B cell (primary cell): ENCODE data around the gene MRC2. TPM values are rescaled to one million over a fixed set of nuclear protein-coding genes. Genes with fewer than 3 reads are reported as not detected.

Experiments
- ATAC-seq: fragments of 200-7000 bp; cut with Tn5 transposase; one replicate; pipeline ENCODE4 v1.10.0; 2021; ENCODE audit warnings: low read depth, mild to moderate bottlenecking, moderate number of reproducible peaks, moderate library complexity
- CTCF ChIA-PET: fragments of 350-600 bp; sonication (Branson Sonifier 250); formaldehyde crosslinking; loops from one replicate; lab custom pipeline; 2021; ENCODE audit warnings: antibody characterized with exemption, inconsistent platforms; lab: Charles Lee
- POLR2A ChIA-PET: fragments of 350-600 bp; sonication (Branson Sonifier 250); formaldehyde crosslinking; loops from one replicate; lab custom pipeline; 2021; ENCODE audit warnings: antibody characterized with exemption; lab: Charles Lee
- DNase-seq: peaks from one replicate; pipeline ENCODE4 v3.0.0; 2013
- H2AFZ ChIP-seq: 2 replicates; pipeline ENCODE4 v1.6.1; 2012; ENCODE audit warnings: mild to moderate bottlenecking, low read depth, low read length; ENCODE audit not compliant: insufficient read depth, poor library complexity, severe bottlenecking
- H3K27ac ChIP-seq, 2 donors: 1 replicate in 1 of 2; 2 replicates in 1 of 2; pipeline ENCODE4 v1.5.1; 2012 to 2013; ENCODE audit warnings: low read length in 2 of 2, mild to moderate bottlenecking in 2 of 2, moderate library complexity in 1 of 2
- H3K27me3 ChIP-seq, 4 experiments: fragments of 200-600 bp in 1 of 4; sonication (generic) in 1 of 4; replicated peaks in 1 of 4; 1 replicate in 2 of 4; 2 replicates in 2 of 4; pipeline versions ENCODE4 v1.6.1 to v1.7.0; 2013 to 2016; ENCODE audit warnings: low read length in 3 of 4, mild to moderate bottlenecking in 2 of 4, mixed read lengths in 1 of 4, moderate library complexity in 1 of 4; ENCODE audit not compliant: insufficient read depth in 4 of 4, control insufficient read depth in 3 of 4; ENCODE audit errors: control extremely low read depth in 1 of 4
- H3K36me3 ChIP-seq, 2 experiments: replicated peaks in 1 of 2; 1 replicate in 1 of 2; 2 replicates in 1 of 2; pipeline versions ENCODE4 v1.6.1 to v1.7.1; 2013; ENCODE audit warnings: low read length in 1 of 2; ENCODE audit not compliant: insufficient read depth in 2 of 2, control insufficient read depth in 1 of 2; ENCODE audit errors: control extremely low read depth in 1 of 2, extremely low read depth in 1 of 2
- H3K4me1 ChIP-seq, 2 donors: fragments of 200-600 bp in 1 of 2; sonication (generic) in 1 of 2; 1 replicate in 1 of 2; 2 replicates in 1 of 2; pipeline versions ENCODE4 v1.5.1 to v1.6.1; 2013 to 2017; ENCODE audit warnings: low read length in 2 of 2; ENCODE audit not compliant: control insufficient read depth in 2 of 2, insufficient read depth in 2 of 2
- H3K4me2 ChIP-seq: replicated peaks from 2 replicates; pipeline ENCODE3; 2012; ENCODE audit warnings: mild to moderate bottlenecking, low read depth, low read length; ENCODE audit not compliant: poor library complexity, severe bottlenecking
- H3K4me3 ChIP-seq, 5 experiments: fragments of 200-600 bp in 1 of 5; sonication (generic) in 1 of 5; 1 replicate in 3 of 5; 2 replicates in 2 of 5; pipeline versions ENCODE4 v1.5.1 to v1.7.0; 2011 to 2016; ENCODE audit warnings: low read length in 4 of 5, mild to moderate bottlenecking in 4 of 5, low read depth in 2 of 5, control low read depth in 1 of 5, moderate library complexity in 1 of 5; ENCODE audit not compliant: insufficient read depth in 1 of 5; ENCODE audit errors: control extremely low read depth in 1 of 5, extremely low read depth in 1 of 5
- H3K79me2 ChIP-seq: fragments of 200-600 bp; sonication (generic); one replicate; pipeline ENCODE4 v1.6.0; 2016; ENCODE audit warnings: low read length; ENCODE audit not compliant: control insufficient read depth, insufficient read depth
- H3K9ac ChIP-seq: fragments of 200-600 bp; sonication (generic); 2 replicates; pipeline ENCODE4 v1.6.1; 2017; ENCODE audit warnings: mild to moderate bottlenecking, low read length, moderate library complexity
- H3K9me3 ChIP-seq, 3 donors: one replicate each; pipeline versions ENCODE4 v1.6.1 to v1.7.1; 2013; ENCODE audit warnings: low read length in 2 of 3; ENCODE audit not compliant: control insufficient read depth in 2 of 3, insufficient read depth in 1 of 3; ENCODE audit errors: control extremely low read depth in 1 of 3
- H4K20me1 ChIP-seq: 2 replicates; pipeline ENCODE4 v1.6.0; 2012; ENCODE audit warnings: mild to moderate bottlenecking, low read length; ENCODE audit not compliant: insufficient read depth, control insufficient read depth, poor library complexity, severe bottlenecking
- H3K27ac Mint-ChIP-seq: one replicate; pipeline ENCODE4 v1.8.0; 2021; ENCODE audit warnings: mixed read lengths
- H3K27me3 Mint-ChIP-seq: one replicate; pipeline ENCODE4 v1.8.0; 2021; ENCODE audit warnings: mixed read lengths
- H3K4me1 Mint-ChIP-seq: one replicate; pipeline ENCODE4 v1.8.0; 2021; ENCODE audit warnings: mixed read lengths
- H3K4me3 Mint-ChIP-seq: one replicate; pipeline ENCODE4 v1.8.0; 2021; ENCODE audit warnings: mixed read lengths
- H3K9me3 Mint-ChIP-seq: one replicate; pipeline ENCODE4 v1.8.0; 2022; ENCODE audit warnings: mixed read lengths; ENCODE audit not compliant: insufficient read depth
- CTCF ChIP-seq: fragments of 200-600 bp; IDR thresholded peaks from one replicate; pipeline ENCODE4 v1.8.0; 2022; ENCODE audit warnings: antibody characterized with exemption, mild to moderate bottlenecking
- EZH2 ChIP-seq: IDR thresholded peaks from 2 replicates; pipeline ENCODE4 v1.6.1; 2012; ENCODE audit warnings: borderline replicate concordance, low read depth, mild to moderate bottlenecking, moderate library complexity, low read length; ENCODE audit not compliant: insufficient read depth, poor library complexity, severe bottlenecking
- WGBS: methylation state at CpG from one replicate; pipeline ENCODE4 v1.1.5; 2013; ENCODE audit warnings: missing lambda C conversion rate; ENCODE audit not compliant: insufficient coverage; 5-methylcytosine and 5-hydroxymethylcytosine counted together
- intact Hi-C: fragments of 100-400 bp; cut with micrococcal nuclease; formaldehyde crosslinking; loops from one replicate; pipeline ENCODE4 v1.10.0; 2022
- polyA plus RNA-seq: library from polyadenylated mRNA; depleted of rRNA; stranded (reverse); fragments of >200 nt; gene quantifications from 2 replicates; pipeline ENCODE4 v1.2.3, GENCODE V29; 2012
- total RNA-seq, 2 donors: library from RNA; stranded (reverse); fragments of 120-200 nt in 1 of 2; gene quantifications; 1 replicate in 1 of 2; 2 replicates in 1 of 2; pipeline versions ENCODE4 v1.2.3 to v1.2.4, GENCODE V29; 2013 to 2022

MRC2 gene
- total and polyA plus RNA-seq, 2 donors (not counting 1 experiment from before 2014, with no cell fraction given) = 0.09 to 0.34 TPM

- Histone ChIP-seq H3K4me1 (no peaks in the 10 kb centered on the region), H4K20me1 (no peaks in the 10 kb centered on the region), H2AFZ (no peak overlapping the region), H3K9ac (no peak overlapping the region), H3K36me3 (peaks cover 6 to 60% of the 10 kb centered on the region in 2 experiments), H3K4me3 (no peak overlapping the region), H3K27me3 (no peaks in the 10 kb centered on the region), H3K79me2 (no peaks in the 10 kb centered on the region), H3K27ac (no peak overlapping the region), H3K4me2 (no peak overlapping the region), H3K9me3 (no peaks in the 10 kb centered on the region)
- DNase-seq = no peak
- Mint-ChIP-seq H3K4me3 (no peak overlapping the region), H3K27me3 (no peaks in the 10 kb centered on the region), H3K9me3 (no peaks in the 10 kb centered on the region), H3K27ac (no peak overlapping the region), H3K4me1 (no peaks in the 10 kb centered on the region)
- CTCF ChIA-PET = no interaction called here
- ATAC-seq = no peak
- POLR2A ChIA-PET = no interaction called here
- WGBS = no CpG with 5 or more reads among the region's 1 CpG
- TF ChIP-seq CTCF (no peak), EZH2 (no peak)
- intact Hi-C loops = no loop called here
Measured at GRCh38 chr17:62581764-62582163, 45.7 kb upstream of the MRC2 start.

- WGBS = no CpG with 5 or more reads among the region's 2 CpGs
- intact Hi-C loops = no loop called here
Measured at GRCh38 chr17:62587554-62587953, 39.9 kb upstream of the MRC2 start.

More at GRCh38 chr17:62587554-62587953, 39.9 kb upstream of the MRC2 start:
- Mint-ChIP-seq H3K4me3 (no peak overlapping the region), H3K27ac (no peak overlapping the region), H3K27me3 (no peaks in the 10 kb centered on the region), H3K9me3 (no peaks in the 10 kb centered on the region), H3K4me1 (no peaks in the 10 kb centered on the region)
- no peak overlapping the region for H3K27ac ChIP-seq
- no peaks in the 10 kb centered on the region for H3K27me3 ChIP-seq
- H4K20me1 ChIP-seq = no peaks in the 10 kb centered on the region
- ChIA-PET POLR2A (no interaction called here), CTCF (no interaction called here)
- DNase-seq (no peak), ATAC-seq (no peak)
- H3K36me3 ChIP-seq = peaks cover 9 to 41% of the 10 kb centered on the region in 2 experiments
- no peak overlapping the region for H3K9ac ChIP-seq
- H3K9me3 ChIP-seq = no peaks in the 10 kb centered on the region
- no peak overlapping the region for H3K4me3 ChIP-seq
- no peaks in the 10 kb centered on the region for H3K4me1 ChIP-seq
- H3K79me2 ChIP-seq = no peaks in the 10 kb centered on the region
- no peak overlapping the region for H2AFZ ChIP-seq
- no peak overlapping the region for H3K4me2 ChIP-seq
- TF ChIP-seq CTCF (no peak), EZH2 (no peak)
